ENCODE results near the gene SMAD7.
"Not testable (repeated sequence)": the region's sequence is repeated elsewhere in the genome, so short reads cannot be mapped to it uniquely, and the experiment has no call there.

Gene SMAD7

GRCh38 chr18:48874701-48875162, 76.0 kb downstream of the SMAD7 start:
- no peak for DNase-seq

DNA sequence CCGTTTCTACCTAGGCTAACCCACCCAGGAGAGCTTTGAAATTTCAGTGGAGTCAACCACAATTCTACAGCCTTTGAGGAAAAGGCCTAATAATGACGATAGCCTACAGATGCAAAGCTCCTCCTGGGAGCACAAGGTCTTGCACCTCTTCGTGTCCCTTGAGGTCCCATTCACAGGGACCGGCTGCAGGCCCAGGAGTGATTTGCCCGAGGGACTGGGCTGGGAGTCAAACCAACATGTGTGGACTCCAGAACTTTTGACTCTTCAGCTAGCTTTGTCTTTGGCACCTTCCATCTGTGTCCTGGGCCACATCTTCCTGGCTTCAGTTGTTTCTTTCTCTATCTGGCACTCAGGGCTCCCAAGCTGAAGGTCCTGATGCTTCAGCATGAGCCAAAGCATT, 76.5 kb downstream of the SMAD7 start:
- DNase-seq: no peak

- DNase-seq: no peak
These were observed 78.3 kb downstream of the SMAD7 start for GRCh38 chr18:48872234-48873145.

- DNase-seq: no peak
These were observed 79.2 kb downstream of the SMAD7 start for GRCh38 chr18:48871391-48872166.

DNA sequence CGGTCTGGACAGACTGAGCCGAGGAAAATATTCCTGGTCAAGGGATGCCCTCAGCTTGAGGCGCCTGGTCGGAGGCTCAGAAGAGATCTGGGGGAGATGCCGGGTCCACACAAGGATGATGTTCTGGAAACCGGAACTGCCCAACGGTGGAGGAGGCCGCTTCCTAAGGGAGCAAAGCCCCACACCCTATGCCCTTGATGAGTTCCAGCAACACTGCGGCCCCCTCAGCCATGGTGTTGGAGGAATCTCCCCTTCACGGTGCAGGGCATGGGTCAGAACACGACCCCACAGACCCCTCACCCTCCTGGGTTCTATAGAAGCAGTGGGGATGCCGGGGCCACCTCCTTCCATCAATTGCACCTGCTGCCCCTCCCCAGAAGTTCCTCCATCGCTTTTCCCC, 79.8 kb downstream of the SMAD7 start:
- DNase-seq: not testable (repeated sequence)

Data from activated naive CD4-positive, alpha-beta T cell treated with anti-CD3 and anti-CD28 coated beads, Interleukin-2, amount 50 U/mL, for 16 hours (primary cell).